Activated naive CD4-positive, alpha-beta T cell treated with anti-CD3 and anti-CD28 coated beads, Interleukin-2, amount 10 ng/mL, durations not matched to agents 7 days and 5 days (primary cell): ENCODE measurements around the gene MRS2.
A peak's percentile ranks its signal among the peaks of the same experiment; 100 is the strongest.
"Not testable (repeated sequence)": the region's sequence is repeated elsewhere in the genome, so short reads cannot be mapped to it uniquely, and the experiment has no call there.

Experiments
- CTCF ChIA-PET: fragments of 350-600 bp; sonication (Branson Sonifier 250); formaldehyde crosslinking; loops from one replicate; lab custom pipeline; 2021; ENCODE audit warnings: antibody characterized with exemption; lab: Charles Lee
- DNase-seq: peaks from one replicate; pipeline ENCODE4 v3.0.0-alpha.2; 2020
- H3K27ac Mint-ChIP-seq: one replicate; pipeline ENCODE4 v1.8.0; 2021; ENCODE audit warnings: mild to moderate bottlenecking, moderate library complexity, mixed read lengths
- H3K27me3 Mint-ChIP-seq: one replicate; pipeline ENCODE4 v1.8.0; 2021; ENCODE audit warnings: mild to moderate bottlenecking, mixed read lengths
- H3K36me3 Mint-ChIP-seq: one replicate; pipeline ENCODE4 v1.8.0; 2021; ENCODE audit warnings: mixed read lengths
- H3K4me1 Mint-ChIP-seq: one replicate; pipeline ENCODE4 v1.8.0; 2021; ENCODE audit warnings: mixed read lengths
- H3K4me3 Mint-ChIP-seq: one replicate; pipeline ENCODE4 v1.8.0; 2021; ENCODE audit warnings: mild to moderate bottlenecking, moderate library complexity, mixed read lengths
- H3K9me3 Mint-ChIP-seq: one replicate; pipeline ENCODE4 v1.8.0; 2021; ENCODE audit warnings: mixed read lengths

Gene MRS2

GRCh38 chr6:24400045-24401039 lies 2.4 kb upstream of the MRS2 start:
- Mint-ChIP-seq H3K4me1 (peaks cover 22% of the 10 kb centered on the region), H3K27me3 (peaks cover 37% of the 10 kb centered on the region), H3K36me3 (peaks cover 14% of the 10 kb centered on the region)
- H3K9me3 Mint-ChIP-seq, H3K27ac Mint-ChIP-seq, CTCF ChIA-PET, DNase-seq, H3K4me3 Mint-ChIP-seq: not testable (repeated sequence)

DNA sequence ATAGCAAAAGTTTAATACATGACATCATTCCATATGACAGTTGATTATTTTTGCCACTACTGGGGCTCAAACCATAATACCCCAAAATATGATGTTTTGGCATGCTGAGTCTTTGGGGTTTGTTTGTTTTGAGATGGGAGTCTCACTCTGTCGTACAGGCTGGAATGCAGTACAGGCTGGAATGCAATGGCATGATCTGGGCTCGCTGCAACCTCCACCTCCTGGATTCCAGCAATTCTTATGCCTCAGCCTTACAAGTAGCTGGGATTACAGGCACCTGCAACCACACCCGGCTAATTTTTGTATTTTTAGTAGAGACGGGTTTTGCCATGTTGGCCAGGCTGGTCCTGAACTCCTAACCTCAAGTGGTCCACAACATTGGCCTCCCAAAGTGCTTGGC lies 1.3 kb upstream of the MRS2 start:
- CTCF ChIA-PET = no interaction called here
- peaks cover 24% of the 10 kb centered on the region for H3K4me1 Mint-ChIP-seq
- peaks cover 17% of the 10 kb centered on the region for H3K36me3 Mint-ChIP-seq
- no peak for DNase-seq
- peaks cover 32% of the 10 kb centered on the region for H3K27me3 Mint-ChIP-seq
- H3K27ac Mint-ChIP-seq = no peak overlapping the region
- H3K4me3 Mint-ChIP-seq = peak overlapping the region; percentile 95
- H3K9me3 Mint-ChIP-seq = no peaks in the 10 kb centered on the region

- H3K27me3 Mint-ChIP-seq = peaks cover 21% of the 10 kb centered on the region
- H3K36me3 Mint-ChIP-seq = peaks cover 17% of the 10 kb centered on the region
- H3K4me3 Mint-ChIP-seq = peak overlapping the region; percentile 95
- H3K9me3 Mint-ChIP-seq = no peaks in the 10 kb centered on the region
- H3K4me1 Mint-ChIP-seq = peaks cover 24% of the 10 kb centered on the region
- CTCF ChIA-PET = interaction anchor here (1.6 kb wide), 1 partner anchor 120 kb away, joined by 3 read pairs; no protein-coding TSS in a partner anchor
- no peak for DNase-seq
- H3K27ac Mint-ChIP-seq = peak overlapping the region; percentile 57
These were observed 727 bp downstream of the MRS2 start for GRCh38 chr6:24403501-24403824.

DNA sequence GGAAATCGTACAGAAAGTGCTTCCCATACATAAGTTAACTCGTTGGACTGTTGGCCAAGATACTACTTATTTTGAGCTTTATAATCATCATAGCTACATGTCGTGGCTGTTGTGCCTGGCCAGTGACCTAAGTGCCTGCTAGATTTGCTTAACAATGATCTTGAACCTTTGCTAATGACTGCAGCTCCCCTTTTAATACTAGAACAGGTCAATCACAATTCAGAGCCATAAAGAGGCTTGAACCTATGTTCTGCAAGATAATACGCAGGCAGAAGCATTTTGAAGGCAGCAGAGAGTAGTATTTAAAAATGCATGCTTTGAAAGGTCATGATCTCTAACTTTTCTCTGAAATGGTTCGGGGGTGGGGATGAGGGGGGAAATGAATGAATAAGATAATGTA lies 2.5 kb downstream of the MRS2 start:
- peaks cover 24% of the 10 kb centered on the region for H3K4me1 Mint-ChIP-seq
- CTCF ChIA-PET = interaction anchor here (1.0 to 1.2 kb wide), 2 partner anchors 25 to 122 kb away, joined by 3 read pairs; no protein-coding TSS in a partner anchor
- no peak for DNase-seq
- peaks cover 12% of the 10 kb centered on the region for H3K27me3 Mint-ChIP-seq
- no peaks in the 10 kb centered on the region for H3K9me3 Mint-ChIP-seq
- H3K36me3 Mint-ChIP-seq = peaks cover 22% of the 10 kb centered on the region
- H3K4me3 Mint-ChIP-seq = no peak overlapping the region
- no peak overlapping the region for H3K27ac Mint-ChIP-seq

DNA sequence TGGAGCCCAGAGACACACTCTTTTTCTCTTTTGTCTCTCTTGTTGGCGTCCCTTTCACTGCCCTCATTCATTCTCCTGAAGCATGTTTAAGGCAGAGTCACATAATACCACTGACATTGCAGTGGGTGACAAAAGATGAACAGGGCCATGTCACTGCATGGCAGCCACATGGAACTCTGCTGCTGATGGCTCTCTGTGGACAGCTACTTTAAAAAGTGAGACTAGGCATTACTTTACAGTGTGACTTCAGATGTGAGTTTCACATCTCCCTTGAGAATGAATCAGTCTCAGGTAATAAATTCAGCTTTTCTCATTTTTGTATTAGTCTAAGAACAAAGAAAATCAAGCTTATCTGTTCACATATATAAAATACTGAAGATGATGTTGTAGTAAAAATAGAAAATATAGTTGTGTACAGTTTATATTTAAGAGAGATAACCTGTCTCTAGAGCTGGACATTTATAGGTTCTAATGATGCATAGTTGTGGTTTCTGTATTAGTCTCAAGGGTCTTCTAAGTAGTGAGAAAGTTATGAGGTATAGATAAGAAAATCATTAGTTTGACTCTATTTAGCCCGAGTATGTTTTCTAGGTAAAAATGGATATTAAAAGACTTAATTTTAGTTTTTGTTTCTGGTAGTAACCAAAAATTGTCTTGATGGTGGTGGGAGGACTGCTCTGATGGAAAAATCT lies 6.1 kb downstream of the MRS2 start:
- Mint-ChIP-seq H3K27ac (no peak overlapping the region), H3K9me3 (no peaks in the 10 kb centered on the region), H3K4me3 (no peak overlapping the region), H3K4me1 (peaks cover 15% of the 10 kb centered on the region), H3K27me3 (no peaks in the 10 kb centered on the region), H3K36me3 (peaks cover 33% of the 10 kb centered on the region)
- no peak for DNase-seq
- CTCF ChIA-PET = interaction anchor here (1.7 kb wide), 1 partner anchor 21 kb away, joined by 6 read pairs; no protein-coding TSS in a partner anchor

DNA sequence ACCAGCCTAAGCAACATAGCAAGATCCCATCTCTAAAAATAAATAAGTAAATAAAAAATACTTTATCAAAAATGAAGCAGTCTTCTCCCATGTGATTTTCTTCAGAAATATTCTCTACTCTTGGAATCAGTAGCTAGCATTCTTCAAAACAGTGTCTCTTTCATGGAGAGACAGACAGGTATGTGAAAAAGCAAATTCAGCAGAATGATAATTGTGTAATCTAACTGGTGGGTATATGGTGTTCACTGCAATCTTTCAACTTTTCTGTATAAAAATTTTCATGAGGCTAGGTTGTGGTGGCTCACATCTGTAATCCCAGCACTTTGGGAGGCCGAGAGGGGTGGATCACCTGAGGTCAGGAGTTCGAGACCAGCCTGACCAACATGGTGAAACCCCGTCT lies 7.9 kb downstream of the MRS2 start:
- Mint-ChIP-seq H3K27ac (no peak overlapping the region), H3K4me3 (no peak overlapping the region), H3K27me3 (no peaks in the 10 kb centered on the region), H3K4me1 (no peaks in the 10 kb centered on the region), H3K36me3 (peaks cover 26% of the 10 kb centered on the region), H3K9me3 (no peaks in the 10 kb centered on the region)
- CTCF ChIA-PET = interaction anchor here (1.8 kb wide), 1 partner anchor 21 kb away, joined by 4 read pairs; no protein-coding TSS in a partner anchor
- DNase-seq = no peak

DNA sequence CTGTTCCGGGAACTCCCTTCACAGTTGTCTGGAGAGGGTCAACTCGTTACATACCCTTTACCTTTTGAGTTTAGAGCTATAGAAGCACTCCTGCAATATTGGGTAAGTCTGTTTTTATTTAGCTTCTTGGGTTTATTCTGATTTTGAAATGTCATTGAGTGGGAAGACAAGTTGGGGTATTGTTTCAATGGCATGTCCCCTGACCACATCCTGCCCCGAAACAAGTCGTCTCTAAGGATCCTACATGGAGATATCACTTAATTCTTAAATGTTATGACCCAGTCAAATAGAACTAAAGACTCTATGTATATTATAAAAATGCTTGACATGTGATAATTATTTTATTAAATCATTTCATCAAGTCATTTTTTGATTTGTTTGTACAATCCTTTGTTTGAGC lies 9.6 kb downstream of the MRS2 start:
- Mint-ChIP-seq H3K27me3 (no peaks in the 10 kb centered on the region), H3K36me3 (peaks cover 28% of the 10 kb centered on the region), H3K27ac (no peak overlapping the region), H3K9me3 (no peaks in the 10 kb centered on the region), H3K4me3 (no peak overlapping the region), H3K4me1 (no peaks in the 10 kb centered on the region)
- CTCF ChIA-PET = no interaction called here
- no peak for DNase-seq

DNA sequence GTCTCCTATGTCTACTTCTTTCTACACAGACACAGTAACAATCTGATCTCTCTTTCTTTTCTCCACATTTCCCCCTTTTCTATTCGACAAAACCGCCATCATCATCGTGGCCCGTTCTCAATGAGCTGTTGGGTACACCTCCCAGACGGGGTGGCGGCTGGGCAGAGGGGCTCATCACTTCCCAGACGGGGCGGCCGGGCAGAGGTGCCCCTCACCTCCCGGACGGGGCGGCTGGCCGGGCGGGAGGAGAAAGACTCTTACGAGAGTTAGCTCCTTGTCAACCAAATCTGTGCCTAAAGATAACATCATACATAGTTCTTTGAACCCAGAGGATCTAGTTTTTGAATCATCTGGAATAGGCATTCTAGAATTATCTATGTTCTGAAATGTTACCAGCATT lies 11.8 kb downstream of the MRS2 start:
- not testable (repeated sequence) for H3K9me3 Mint-ChIP-seq, H3K4me1 Mint-ChIP-seq, H3K27me3 Mint-ChIP-seq, H3K27ac Mint-ChIP-seq, DNase-seq, H3K4me3 Mint-ChIP-seq
- CTCF ChIA-PET = interaction anchor here (1.1 kb wide), 1 partner anchor 22 kb away, joined by 3 read pairs; no protein-coding TSS in a partner anchor
- H3K36me3 Mint-ChIP-seq = peaks cover 33% of the 10 kb centered on the region

- Mint-ChIP-seq H3K4me3 (no peak overlapping the region), H3K27me3 (no peaks in the 10 kb centered on the region), H3K36me3 (peaks cover 36% of the 10 kb centered on the region), H3K27ac (no peak overlapping the region), H3K9me3 (no peaks in the 10 kb centered on the region), H3K4me1 (no peaks in the 10 kb centered on the region)
- CTCF ChIA-PET = no interaction called here
- DNase-seq = no peak
These were observed 13.0 kb downstream of the MRS2 start for GRCh38 chr6:24415753-24416152.

DNA sequence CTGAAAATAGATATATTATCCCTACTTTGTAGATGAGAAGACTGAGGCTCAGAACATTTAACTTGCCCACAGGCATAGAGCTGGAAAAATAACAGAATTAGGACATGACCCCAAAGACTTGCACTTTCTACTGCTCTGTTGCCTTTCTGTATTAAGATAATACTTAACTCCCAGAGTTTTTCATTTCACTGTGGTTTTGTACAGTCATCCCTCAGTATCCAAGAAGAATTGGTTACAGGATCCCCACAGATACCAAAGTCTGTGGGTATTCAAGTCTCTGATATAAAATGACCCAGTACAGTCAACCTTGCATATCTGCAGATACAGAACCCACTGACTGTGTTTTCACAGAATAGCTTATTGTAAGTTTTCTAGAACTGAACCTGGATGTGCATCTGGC lies 16.8 kb downstream of the MRS2 start:
- CTCF ChIA-PET = interaction anchor here (0.6 to 1.5 kb wide), 2 partner anchors 10 to 12 kb away, joined by 3 to 5 read pairs; no protein-coding TSS in a partner anchor

DNA sequence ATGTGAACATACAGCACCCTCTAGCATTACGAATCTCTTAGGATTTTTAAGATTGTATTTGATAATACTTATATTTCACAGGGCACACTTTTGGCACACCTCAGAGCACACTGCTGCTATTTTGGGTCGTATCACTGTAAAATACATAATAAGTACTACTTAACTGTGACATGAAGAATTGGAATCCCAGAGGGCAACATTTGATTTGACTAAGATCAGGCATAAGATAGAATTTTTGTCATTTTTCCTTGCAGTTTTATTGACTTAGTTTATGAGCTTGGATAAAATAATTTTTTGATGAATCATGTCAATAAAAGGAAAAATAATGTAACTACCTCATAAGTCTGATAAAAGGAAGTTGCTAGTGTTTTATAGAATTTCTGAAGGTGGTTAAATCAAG lies 22.4 kb downstream of the MRS2 start:
- no peak overlapping the region for H3K27ac Mint-ChIP-seq
- H3K27me3 Mint-ChIP-seq = no peaks in the 10 kb centered on the region
- no peak overlapping the region for H3K4me3 Mint-ChIP-seq
- H3K36me3 Mint-ChIP-seq = peaks cover 21% of the 10 kb centered on the region
- no peak for DNase-seq
- no peaks in the 10 kb centered on the region for H3K4me1 Mint-ChIP-seq
- CTCF ChIA-PET = no interaction called here
- no peaks in the 10 kb centered on the region for H3K9me3 Mint-ChIP-seq

More for the DNA sequence above, 16.8 kb downstream of the MRS2 start:
- no peaks in the 10 kb centered on the region for H3K27me3 Mint-ChIP-seq
- H3K27ac Mint-ChIP-seq = no peak overlapping the region
- no peak for DNase-seq
- no peak overlapping the region for H3K4me3 Mint-ChIP-seq
- no peaks in the 10 kb centered on the region for H3K4me1 Mint-ChIP-seq
- peaks cover 35% of the 10 kb centered on the region for H3K36me3 Mint-ChIP-seq
- no peaks in the 10 kb centered on the region for H3K9me3 Mint-ChIP-seq

GRCh38 chr6:24426729-24427446 lies 24.2 kb downstream of the MRS2 start:
- no peak for DNase-seq
- Mint-ChIP-seq H3K9me3 (no peaks in the 10 kb centered on the region), H3K4me1 (no peaks in the 10 kb centered on the region), H3K36me3 (peaks cover 14% of the 10 kb centered on the region), H3K27me3 (no peaks in the 10 kb centered on the region), H3K4me3 (no peak overlapping the region), H3K27ac (no peak overlapping the region)
- CTCF ChIA-PET = no interaction called here

GRCh38 chr6:24428615-24429014 lies 25.9 kb downstream of the MRS2 start:
- Mint-ChIP-seq H3K4me3 (no peak overlapping the region), H3K9me3 (no peaks in the 10 kb centered on the region), H3K36me3 (peaks cover 8% of the 10 kb centered on the region), H3K27me3 (no peaks in the 10 kb centered on the region), H3K27ac (peak overlapping the region; percentile 22), H3K4me1 (no peaks in the 10 kb centered on the region)
- no peak for DNase-seq
- CTCF ChIA-PET = no interaction called here

DNA sequence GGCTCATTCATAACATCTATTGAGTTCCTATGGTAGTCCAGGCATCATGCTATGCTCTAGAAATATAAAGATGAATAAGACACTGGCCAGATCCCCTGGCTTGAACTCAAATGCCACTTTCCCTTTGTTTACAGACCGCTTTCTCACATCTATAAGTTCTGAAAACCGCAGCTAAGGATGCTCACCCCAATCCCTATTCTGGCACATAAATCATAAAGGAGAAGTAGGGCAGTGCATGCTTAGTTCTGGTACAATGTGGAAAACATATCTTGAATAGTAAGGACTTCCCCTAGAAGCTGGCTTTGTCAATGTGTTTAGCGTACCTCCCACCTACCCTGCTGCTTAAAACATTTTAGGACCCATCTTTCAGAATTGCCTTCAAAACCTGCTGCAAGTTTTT lies 26.4 kb downstream of the MRS2 start:
- H3K9me3 Mint-ChIP-seq = no peaks in the 10 kb centered on the region
- no peaks in the 10 kb centered on the region for H3K27me3 Mint-ChIP-seq
- no peak overlapping the region for H3K27ac Mint-ChIP-seq
- no peaks in the 10 kb centered on the region for H3K4me1 Mint-ChIP-seq
- H3K36me3 Mint-ChIP-seq = peaks cover 7% of the 10 kb centered on the region
- CTCF ChIA-PET = interaction anchor here (0.7 to 2.0 kb wide), 2 partner anchors 9 to 39 kb away, joined by 4 to 5 read pairs; no protein-coding TSS in a partner anchor
- no peak for DNase-seq
- no peak overlapping the region for H3K4me3 Mint-ChIP-seq
